HepG2 (cell line): ENCODE results near the gene NARF.

Experiments
- RXRA ChIP-seq: sonication (generic); formaldehyde crosslinking; IDR thresholded peaks from 2 replicates; pipeline ENCODE4 v1.5.1; 2020; ENCODE audit warnings: missing genetic modification reagents
- ZFP1 ChIP-seq: IDR thresholded peaks from 2 replicates; pipeline ENCODE4 v1.6.1; 2016
- ZNF747 ChIP-seq: sonication (generic); formaldehyde crosslinking; IDR thresholded peaks from 2 replicates; pipeline ENCODE4 v1.8.1; 2023; ENCODE audit warnings: missing genetic modification reagents, mild to moderate bottlenecking, borderline replicate concordance

GRCh38 chr17:82491196-82491530 lies 32.6 kb downstream of the NARF start:
- TF ChIP-seq ZFP1 (CRISPR knock-in tag) (no peak), ZNF747 (no peak), RXRA (CRISPR knock-in tag) (no peak)
